MCF 10A (cell line): ENCODE results near the gene CMPK2. TPM values are rescaled to one million over a fixed set of nuclear protein-coding genes. Genes with fewer than 3 reads are reported as not detected.

ENCODE experiments used
- BruUV-seq: library from RNA; stranded (reverse); fragments of 400-500 nt; replicated peaks from 2 replicates; lab custom pipeline; 2021; lab: Mats Ljungman, UMichigan
- CTCF ChIA-PET: fragments of 300-600 bp; sonication (Branson Sonifier 250); formaldehyde crosslinking; extraction: SDS; loops from one replicate; lab custom pipeline; 2021; ENCODE audit warnings: antibody characterized with exemption, inconsistent platforms; lab: Yijun Ruan, JAX
- POLR2A ChIA-PET: fragments of 300-600, 350-650 bp; sonication (Branson Sonifier 250); formaldehyde crosslinking; extraction: SDS; loops from one replicate; lab custom pipeline; 2020; ENCODE audit warnings: antibody characterized with exemption, inconsistent platforms; lab: Yijun Ruan, JAX
- DNase-seq: peaks from one replicate; pipeline ENCODE4 v3.0.0-alpha.2; 2018; ENCODE audit not compliant: unreplicated experiment
- H3K27ac Mint-ChIP-seq: one replicate; pipeline ENCODE4 v1.8.0; 2022; ENCODE audit warnings: mild to moderate bottlenecking, low read depth, mixed read lengths; ENCODE audit not compliant: unreplicated experiment
- H3K27me3 Mint-ChIP-seq: one replicate; pipeline ENCODE4 v1.8.0; 2022; ENCODE audit warnings: mixed read lengths; ENCODE audit not compliant: insufficient read depth, unreplicated experiment
- H3K36me3 Mint-ChIP-seq: one replicate; pipeline ENCODE4 v1.8.0; 2022; ENCODE audit warnings: mild to moderate bottlenecking, moderate library complexity, mixed read lengths; ENCODE audit not compliant: insufficient read depth, unreplicated experiment
- H3K4me1 Mint-ChIP-seq: one replicate; pipeline ENCODE4 v1.8.0; 2022; ENCODE audit warnings: mixed read lengths; ENCODE audit not compliant: insufficient read depth, unreplicated experiment
- H3K4me3 Mint-ChIP-seq: one replicate; pipeline ENCODE4 v1.8.0; 2022; ENCODE audit warnings: mild to moderate bottlenecking, moderate library complexity, mixed read lengths; ENCODE audit not compliant: unreplicated experiment
- H3K9me3 Mint-ChIP-seq: one replicate; pipeline ENCODE4 v1.8.0; 2022; ENCODE audit warnings: mixed read lengths; ENCODE audit not compliant: unreplicated experiment
- CTCF ChIP-seq: fragments of 200-600 bp; IDR thresholded peaks from one replicate; pipeline ENCODE4 v1.8.0; 2022; ENCODE audit warnings: antibody characterized with exemption, mild to moderate bottlenecking; ENCODE audit not compliant: unreplicated experiment
- intact Hi-C: fragments of 100-400 bp; cut with micrococcal nuclease; formaldehyde crosslinking; loops from 2 replicates; pipeline ENCODE4 v1.14.1; 2022
- total RNA-seq: library from RNA; stranded (reverse); gene quantifications from 2 replicates; pipeline ENCODE4 v1.2.3, GENCODE V29; 2022

Gene CMPK2
- total RNA-seq, 1 experiment from 2014 or later, result 0.40 TPM

GRCh38 chr2:6814869-6815268, 50.8 kb downstream of the CMPK2 start:
- ChIA-PET CTCF (no interaction called here), POLR2A (no interaction called here)
- no peak for DNase-seq
- Mint-ChIP-seq H3K36me3 (no peaks in the 10 kb centered on the region), H3K27me3 (no peaks in the 10 kb centered on the region), H3K9me3 (no peaks in the 10 kb centered on the region), H3K4me1 (no peaks in the 10 kb centered on the region), H3K27ac (no peak overlapping the region), H3K4me3 (no peak overlapping the region)
- TF ChIP-seq CTCF, result no peak
- no TSS peak for BruUV-seq
- intact Hi-C loops, result no loop called here

- TF ChIP-seq CTCF, result no peak
- intact Hi-C loops, result no loop called here
- POLR2A ChIA-PET, result no interaction called here
- CTCF ChIA-PET, result no interaction called here
- no TSS peak for BruUV-seq
- no peaks in the 10 kb centered on the region for H3K27me3 Mint-ChIP-seq
- no peaks in the 10 kb centered on the region for H3K9me3 Mint-ChIP-seq
- no peak overlapping the region for H3K27ac Mint-ChIP-seq
- no peaks in the 10 kb centered on the region for H3K4me1 Mint-ChIP-seq
- H3K4me3 Mint-ChIP-seq, result no peak overlapping the region
- no peaks in the 10 kb centered on the region for H3K36me3 Mint-ChIP-seq
- DNase-seq, result no peak
Measured at GRCh38 chr2:6814312-6814711, 51.4 kb downstream of the CMPK2 start.

GRCh38 chr2:6813573-6813972, 52.1 kb downstream of the CMPK2 start:
- intact Hi-C loops, result no loop called here
- Mint-ChIP-seq H3K36me3 (no peaks in the 10 kb centered on the region), H3K27me3 (no peaks in the 10 kb centered on the region), H3K4me3 (no peak overlapping the region), H3K4me1 (no peaks in the 10 kb centered on the region), H3K9me3 (no peaks in the 10 kb centered on the region), H3K27ac (no peak overlapping the region)
- TF ChIP-seq CTCF, result no peak
- no TSS peak for BruUV-seq
- POLR2A ChIA-PET, result no interaction called here
- CTCF ChIA-PET, result interaction anchor here (0.7 kb wide), 1 partner anchor 10 kb away, joined by 4 read pairs; no protein-coding TSS in a partner anchor
- no peak for DNase-seq

- intact Hi-C loops, result no loop called here
- POLR2A ChIA-PET, result no interaction called here
- H3K36me3 Mint-ChIP-seq, result no peaks in the 10 kb centered on the region
- BruUV-seq, result no TSS peak
- CTCF ChIA-PET, result interaction anchor here (0.7 to 1.0 kb wide), 2 partner anchors 8 to 10 kb away, joined by 3 to 4 read pairs; no protein-coding TSS in a partner anchor
- no peaks in the 10 kb centered on the region for H3K27me3 Mint-ChIP-seq
- no peak overlapping the region for H3K4me3 Mint-ChIP-seq
- H3K4me1 Mint-ChIP-seq, result no peaks in the 10 kb centered on the region
- no peaks in the 10 kb centered on the region for H3K9me3 Mint-ChIP-seq
- no peak for TF ChIP-seq CTCF
- no peak overlapping the region for H3K27ac Mint-ChIP-seq
- DNase-seq, result no peak
Measured at GRCh38 chr2:6812857-6813530, 52.7 kb downstream of the CMPK2 start.
